Stimulated activated CD4-positive, alpha-beta T cell treated with anti-CD3 and anti-CD28 coated beads, TNF-alpha, amount 100 ng/mL, for 1 hour (primary cell): Measurements from ENCODE around the gene GTF2IRD1.

ENCODE experiments used
- DNase-seq, 3 donors: peaks; one replicate each; pipeline ENCODE4 v3.0.0-alpha.2; 2020; ENCODE audit warnings: low read depth in 3 of 3, low spot score in 1 of 3

GTF2IRD1 gene

GRCh38 chr7:74586258-74587175 lies 132.8 kb downstream of the GTF2IRD1 start:
- DNase-seq: no peak

DNA sequence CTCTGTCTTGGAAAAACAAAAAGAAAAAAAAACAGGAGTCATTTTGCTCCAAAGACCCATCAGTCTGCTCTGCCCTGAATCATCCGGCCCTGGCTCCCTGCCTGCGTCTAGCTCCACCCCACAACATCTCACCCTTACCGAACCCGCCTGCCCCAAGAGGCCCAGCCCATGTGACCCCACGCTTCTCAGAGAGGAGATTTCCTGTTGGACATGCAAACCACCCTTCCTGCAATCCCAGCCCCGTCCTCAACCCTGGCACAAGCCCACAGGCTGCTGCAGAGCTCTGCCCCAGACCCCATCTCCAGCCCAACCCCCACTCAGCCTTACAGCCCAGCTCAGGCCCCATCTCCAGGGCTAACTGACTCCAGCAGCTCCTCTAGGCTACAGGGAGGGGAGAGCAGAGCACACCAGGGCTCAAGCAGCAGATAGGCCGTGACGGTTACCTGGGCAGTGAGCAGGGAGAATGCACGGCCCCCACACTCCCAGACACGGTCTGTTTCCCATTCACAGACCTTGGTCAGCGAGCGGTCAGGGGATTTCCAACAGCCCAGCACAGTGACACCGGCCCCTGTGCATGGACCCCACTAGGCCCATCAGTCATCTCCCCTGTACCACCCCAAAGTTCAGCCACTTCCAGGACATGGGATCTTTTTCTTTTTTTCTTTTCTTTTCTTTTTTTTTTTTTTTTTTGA lies 133.9 kb downstream of the GTF2IRD1 start:
- DNase-seq: no peak

- no peak for DNase-seq
Observed at GRCh38 chr7:74590813-74591212, 137.1 kb downstream of the GTF2IRD1 start.

DNA sequence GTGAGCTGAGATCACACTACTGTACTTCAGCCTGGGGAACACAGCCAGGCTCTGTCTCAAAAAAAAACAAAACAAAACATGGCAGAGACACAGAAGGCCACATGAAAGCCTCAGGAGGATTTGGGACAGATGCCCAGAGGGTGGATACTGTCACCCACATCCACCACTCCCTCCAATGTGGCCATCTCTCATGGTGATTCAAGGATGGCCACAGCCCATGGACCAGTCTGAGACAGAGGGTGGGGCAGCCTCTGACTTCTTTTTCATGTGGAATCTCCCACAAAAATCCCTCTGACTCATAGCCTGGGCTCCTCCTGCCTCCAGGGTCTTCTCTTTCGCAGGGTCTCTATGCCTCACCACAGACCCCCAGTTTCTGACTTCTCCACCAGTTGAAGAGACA lies 144.9 kb downstream of the GTF2IRD1 start:
- DNase-seq: no peak

GRCh38 chr7:74599244-74599643 lies 145.5 kb downstream of the GTF2IRD1 start:
- no peak for DNase-seq

DNA sequence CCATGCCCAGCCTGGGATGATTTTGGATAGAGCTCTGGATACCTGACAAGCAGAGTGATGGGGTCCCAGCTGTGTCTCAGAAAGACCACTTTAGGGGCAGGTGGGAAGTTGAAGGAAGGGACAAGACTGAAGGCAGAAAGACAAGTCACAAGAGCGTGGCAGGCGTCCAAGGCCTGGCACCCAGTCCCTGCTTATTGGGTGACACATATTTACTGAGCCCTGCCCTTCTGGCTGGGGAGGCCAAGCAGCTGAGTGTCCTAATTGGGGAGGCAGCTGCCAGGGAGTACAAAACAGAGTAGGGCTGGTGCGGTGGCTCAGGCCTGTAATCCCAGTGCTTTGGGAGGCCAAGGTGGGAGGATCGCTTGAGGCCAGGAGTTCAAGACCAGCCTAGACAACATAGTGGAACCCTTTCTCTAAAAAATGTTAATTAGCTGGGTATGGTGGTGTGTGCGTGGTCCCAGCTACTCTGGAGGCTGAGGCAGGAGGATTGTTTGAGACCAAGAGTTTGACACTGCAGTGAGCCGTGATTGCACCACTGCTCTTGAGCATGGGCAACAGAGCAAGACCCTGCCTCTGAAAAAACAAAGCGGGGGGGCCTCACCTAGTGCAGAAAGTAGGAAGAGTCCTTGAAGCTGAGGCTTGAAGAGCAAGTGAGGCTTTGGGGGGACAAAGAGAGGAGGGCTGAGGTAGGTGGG lies 150.8 kb downstream of the GTF2IRD1 start:
- DNase-seq: no peak

- peak in 1 of 3 donors; percentile 24 for DNase-seq
Observed at GRCh38 chr7:74606101-74606908, 152.6 kb downstream of the GTF2IRD1 start.

- DNase-seq: no peak
Observed at GRCh38 chr7:74606909-74607510, 153.3 kb downstream of the GTF2IRD1 start.

GRCh38 chr7:74612015-74612829 lies 158.5 kb downstream of the GTF2IRD1 start:
- no peak for DNase-seq

- DNase-seq: no peak
Observed at GRCh38 chr7:74615933-74616780, 162.5 kb downstream of the GTF2IRD1 start.

GRCh38 chr7:74617180-74617744 lies 163.6 kb downstream of the GTF2IRD1 start:
- DNase-seq: peak in 2 of 3 donors; percentile 4 to 5

DNA sequence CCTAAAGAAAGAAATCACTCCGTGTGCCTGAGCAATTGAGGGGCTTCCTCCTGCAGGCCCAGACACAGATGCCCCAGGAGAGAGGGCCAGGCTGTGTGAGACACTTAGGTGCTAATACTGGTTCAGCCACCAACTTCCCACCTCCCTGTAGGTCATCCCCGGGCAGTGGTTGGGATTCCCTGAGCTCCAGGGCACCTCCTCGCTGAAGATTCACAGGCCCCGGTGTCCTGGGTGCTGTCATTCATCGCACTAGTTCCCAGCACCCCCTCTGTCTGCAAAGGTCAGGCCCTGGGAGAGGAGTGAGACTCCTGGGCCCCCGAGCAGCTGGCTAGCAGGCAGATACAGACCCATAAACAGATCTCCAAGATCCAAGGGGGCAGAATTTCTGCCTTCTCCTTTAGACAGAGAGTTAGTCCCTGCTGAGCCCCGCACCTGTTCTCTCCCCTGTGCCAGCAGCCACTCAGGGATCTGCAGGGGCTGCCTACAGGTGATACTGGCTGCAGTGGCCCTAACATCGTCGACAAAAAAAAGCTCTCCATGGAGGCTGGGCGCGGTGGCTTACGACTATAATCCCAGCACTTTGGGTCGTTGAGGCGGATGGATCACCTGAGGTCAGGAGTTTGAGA lies 165.6 kb downstream of the GTF2IRD1 start:
- DNase-seq: no peak

DNA sequence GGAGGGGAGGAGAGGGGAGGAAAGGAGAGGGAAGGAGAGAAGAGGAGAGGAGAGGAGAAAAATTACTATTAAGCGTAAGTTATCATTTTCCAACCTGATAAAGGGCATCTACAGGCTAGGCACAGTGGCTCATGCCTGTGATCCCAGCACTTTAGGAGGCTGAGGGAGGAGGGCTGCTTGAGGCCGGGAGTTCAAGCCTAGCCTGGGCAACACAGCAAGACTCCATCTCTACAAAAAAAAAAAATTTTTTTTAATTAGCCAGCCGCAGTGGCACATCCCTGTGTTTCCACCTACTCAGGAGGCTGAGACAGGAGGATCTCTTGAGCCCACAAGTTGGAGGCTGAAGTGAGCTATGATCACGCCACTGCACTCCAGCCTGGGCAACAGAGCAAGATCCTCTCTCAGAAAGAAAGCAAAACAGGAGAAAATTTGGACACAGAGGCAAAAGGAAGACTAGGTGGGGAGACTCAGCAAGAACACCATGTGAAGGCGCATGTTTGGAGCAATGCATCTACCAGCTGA lies 168.6 kb downstream of the GTF2IRD1 start:
- no peak for DNase-seq

DNA sequence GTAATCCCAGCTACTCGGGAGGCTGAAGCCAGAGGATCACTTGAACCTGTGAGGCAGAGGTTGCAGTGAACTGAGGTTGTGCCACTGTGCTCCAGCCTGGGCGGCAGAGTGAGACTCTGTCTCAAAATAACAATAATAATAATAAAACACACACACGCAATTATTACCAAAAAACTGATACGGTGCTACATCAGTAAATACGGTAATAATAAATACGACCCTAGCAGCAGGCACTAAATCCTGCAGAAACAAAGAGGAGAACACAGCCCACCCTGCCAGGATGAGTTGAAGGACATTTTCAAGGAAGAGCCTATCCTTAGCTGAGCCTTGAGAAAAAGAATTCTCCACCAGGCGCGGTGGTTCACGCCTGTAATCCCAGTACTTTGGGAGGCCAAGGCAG lies 169.4 kb downstream of the GTF2IRD1 start:
- no peak for DNase-seq

DNA sequence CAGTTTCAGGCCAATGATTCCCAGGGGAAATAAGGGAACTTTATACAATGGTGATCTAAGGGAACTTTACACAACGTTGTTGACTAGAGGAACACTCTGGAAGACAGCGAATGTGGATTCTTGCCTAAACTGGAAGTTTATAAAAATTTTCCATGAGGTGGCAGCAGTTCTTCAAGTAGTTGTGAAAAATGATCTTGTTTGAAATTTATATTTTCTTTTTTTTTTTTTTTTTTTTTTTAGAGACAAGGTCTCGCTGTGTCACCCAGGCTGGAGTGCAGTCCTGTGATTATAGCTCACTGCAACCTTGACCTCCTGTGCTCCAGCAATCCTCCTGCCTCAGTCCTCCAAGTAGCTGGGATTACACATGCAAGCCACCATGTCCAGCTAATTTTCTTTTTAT lies 171.7 kb downstream of the GTF2IRD1 start:
- DNase-seq: no peak

DNA sequence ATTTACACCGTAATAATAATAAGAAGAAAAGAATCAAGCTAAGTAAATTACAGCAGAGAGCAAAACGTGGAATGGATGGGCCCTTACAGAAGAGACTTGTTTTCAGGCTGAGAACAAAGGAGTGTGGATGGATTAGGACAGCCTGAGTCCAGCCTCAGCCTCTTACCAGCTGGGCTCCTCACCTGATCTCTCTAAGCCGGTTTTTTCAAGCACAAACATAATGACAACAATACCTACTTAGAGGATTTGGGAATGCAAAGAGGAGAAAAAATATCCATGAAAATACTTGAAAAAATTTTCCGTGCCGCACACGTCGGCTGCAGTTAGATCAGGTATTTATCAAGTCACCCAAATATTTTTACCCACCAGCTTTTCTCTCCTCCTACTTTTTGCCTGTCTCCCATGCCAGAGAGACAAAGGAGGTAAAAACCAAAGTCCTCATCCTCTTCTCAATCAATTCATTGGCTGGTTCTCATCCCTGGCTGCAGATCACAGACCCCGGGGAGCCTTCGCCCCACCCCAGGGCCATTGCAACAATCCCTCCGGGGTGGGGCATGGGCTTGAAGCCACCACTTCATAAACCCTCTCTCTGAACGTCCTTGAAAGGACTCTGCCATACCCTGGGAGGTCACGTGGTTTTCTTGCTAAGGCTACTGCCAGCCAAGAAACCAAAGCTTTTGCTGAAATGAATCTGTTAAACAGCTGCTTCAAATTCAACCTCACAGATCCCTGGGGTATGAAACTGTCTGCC lies 174.1 kb downstream of the GTF2IRD1 start:
- no peak for DNase-seq

GRCh38 chr7:74632505-74632904 lies 178.8 kb downstream of the GTF2IRD1 start:
- DNase-seq: no peak
